GM12865 (cell line): Measurements from ENCODE around the gene GPR135.

ENCODE experiments used
- DNase-seq: peaks from one replicate; pipeline ENCODE4 v3.0.0; 2010; ENCODE audit warnings: low read depth
- H3K4me3 ChIP-seq: 2 replicates; pipeline ENCODE4 v1.5.1; 2011; ENCODE audit warnings: mild to moderate bottlenecking, low read depth, low read length, control low read depth
- TF ChIP-seq, protein P1 (sequence below): IDR thresholded peaks from 2 replicates; pipeline ENCODE4 v1.5.1; 2011; ENCODE audit warnings: low read length, control low read depth, low read depth, inconsistent platforms; ENCODE audit not compliant: insufficient read depth; ENCODE audit errors: missing control alignments

The GPR135 gene

DNA sequence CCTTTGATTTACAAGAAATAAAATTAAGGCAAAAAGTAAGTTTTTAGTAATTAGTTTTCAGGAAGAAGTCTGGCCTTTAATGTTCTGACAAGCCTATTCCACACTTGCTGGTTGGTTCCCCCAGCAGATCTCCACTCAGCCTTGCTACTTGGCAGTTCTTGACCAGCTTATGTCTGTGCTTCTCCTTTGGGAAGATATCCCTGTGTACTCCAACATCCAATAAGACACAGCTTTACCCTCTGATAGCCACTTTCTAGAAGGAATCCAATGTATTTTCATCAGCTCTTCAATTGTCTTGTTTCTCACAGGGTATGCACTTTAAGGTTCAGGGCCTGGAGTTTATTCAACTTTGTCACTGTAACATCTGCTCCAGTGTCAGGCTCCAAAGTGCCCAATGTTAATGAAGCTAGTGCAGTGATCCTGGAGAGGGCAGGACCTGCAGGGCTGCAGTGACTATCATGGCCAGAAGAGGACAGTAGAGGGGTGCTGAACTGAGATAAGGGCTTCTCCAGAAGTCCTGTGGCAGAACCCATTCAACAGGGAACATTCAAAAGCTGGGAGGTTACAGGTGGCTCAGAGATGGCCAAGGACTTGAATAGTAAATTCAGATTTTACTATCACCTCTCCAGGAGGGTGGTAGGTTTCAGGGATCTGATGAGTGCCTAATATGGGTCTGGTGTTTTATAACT, 42.0 kb upstream of the GPR135 start:
- TF ChIP-seq, protein P1, sequence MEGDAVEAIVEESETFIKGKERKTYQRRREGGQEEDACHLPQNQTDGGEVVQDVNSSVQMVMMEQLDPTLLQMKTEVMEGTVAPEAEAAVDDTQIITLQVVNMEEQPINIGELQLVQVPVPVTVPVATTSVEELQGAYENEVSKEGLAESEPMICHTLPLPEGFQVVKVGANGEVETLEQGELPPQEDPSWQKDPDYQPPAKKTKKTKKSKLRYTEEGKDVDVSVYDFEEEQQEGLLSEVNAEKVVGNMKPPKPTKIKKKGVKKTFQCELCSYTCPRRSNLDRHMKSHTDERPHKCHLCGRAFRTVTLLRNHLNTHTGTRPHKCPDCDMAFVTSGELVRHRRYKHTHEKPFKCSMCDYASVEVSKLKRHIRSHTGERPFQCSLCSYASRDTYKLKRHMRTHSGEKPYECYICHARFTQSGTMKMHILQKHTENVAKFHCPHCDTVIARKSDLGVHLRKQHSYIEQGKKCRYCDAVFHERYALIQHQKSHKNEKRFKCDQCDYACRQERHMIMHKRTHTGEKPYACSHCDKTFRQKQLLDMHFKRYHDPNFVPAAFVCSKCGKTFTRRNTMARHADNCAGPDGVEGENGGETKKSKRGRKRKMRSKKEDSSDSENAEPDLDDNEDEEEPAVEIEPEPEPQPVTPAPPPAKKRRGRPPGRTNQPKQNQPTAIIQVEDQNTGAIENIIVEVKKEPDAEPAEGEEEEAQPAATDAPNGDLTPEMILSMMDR, result peak; percentile 93
- DNase-seq, result peak; percentile 55
- H3K4me3 ChIP-seq, result no peak overlapping the region

DNA sequence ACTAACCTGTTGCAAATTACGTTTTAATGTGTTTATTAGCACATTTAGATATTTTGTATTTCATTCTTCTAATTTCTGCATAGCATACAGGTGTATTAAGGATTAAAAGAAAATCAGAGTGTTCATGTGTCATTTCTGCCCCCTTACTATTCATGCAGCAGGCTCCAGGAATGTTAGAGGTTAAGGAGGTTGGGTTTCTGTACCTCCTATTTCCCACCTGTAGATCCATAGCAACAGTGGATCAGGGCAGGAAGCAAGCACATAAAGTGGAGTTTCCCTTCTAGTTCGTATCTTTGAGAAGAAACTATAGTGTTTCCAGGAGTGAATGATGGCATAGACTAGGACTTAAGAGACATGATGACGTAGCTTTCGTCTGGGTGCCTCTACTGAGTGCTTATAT, 38.1 kb upstream of the GPR135 start:
- TF ChIP-seq, protein P1, result no peak
- DNase-seq, result no peak
- H3K4me3 ChIP-seq, result no peak overlapping the region

DNA sequence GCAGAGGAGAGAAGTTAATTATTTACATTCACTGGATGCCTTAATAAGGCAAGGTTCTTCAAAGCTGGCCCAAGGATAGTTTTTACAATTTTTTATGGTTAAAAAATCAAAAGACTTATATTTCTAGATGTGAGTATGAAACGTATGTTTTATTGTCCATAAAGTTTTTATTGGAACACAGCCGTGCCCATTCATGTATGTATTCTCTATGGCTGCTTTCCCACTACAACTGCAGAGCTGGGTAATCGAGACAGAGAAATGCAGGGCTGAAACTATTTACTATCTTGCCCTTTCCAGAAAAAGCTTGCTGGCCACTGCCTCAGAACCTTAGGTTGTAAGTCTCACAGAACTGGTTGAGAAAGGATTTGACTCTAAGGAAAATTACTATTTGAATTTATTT, 35.6 kb upstream of the GPR135 start:
- TF ChIP-seq, protein P1, result no peak
- no peak for DNase-seq

DNA sequence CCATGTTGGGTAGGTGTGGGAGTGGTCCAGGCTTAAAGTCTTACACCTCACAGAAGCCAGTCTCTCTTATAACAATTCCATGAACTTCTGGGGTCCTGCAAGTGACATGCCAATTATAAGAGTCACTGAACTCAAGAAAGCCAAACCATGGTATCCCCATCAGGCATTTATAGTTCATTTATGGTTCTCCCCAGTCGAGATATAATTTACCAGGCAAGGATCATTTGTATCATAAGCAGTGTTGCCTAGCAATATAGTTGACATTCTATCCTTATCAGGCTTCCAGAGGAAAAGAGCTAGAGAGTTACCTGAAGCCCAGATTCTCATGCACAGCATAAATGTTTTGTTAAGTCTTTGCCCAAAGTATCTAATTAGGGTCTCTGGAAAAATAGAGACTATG, 27.2 kb upstream of the GPR135 start:
- no peak for DNase-seq
- no peak overlapping the region for H3K4me3 ChIP-seq
- TF ChIP-seq, protein P1, result no peak

More for the DNA sequence above, 35.6 kb upstream of the GPR135 start:
- H3K4me3 ChIP-seq, result no peak overlapping the region

DNA sequence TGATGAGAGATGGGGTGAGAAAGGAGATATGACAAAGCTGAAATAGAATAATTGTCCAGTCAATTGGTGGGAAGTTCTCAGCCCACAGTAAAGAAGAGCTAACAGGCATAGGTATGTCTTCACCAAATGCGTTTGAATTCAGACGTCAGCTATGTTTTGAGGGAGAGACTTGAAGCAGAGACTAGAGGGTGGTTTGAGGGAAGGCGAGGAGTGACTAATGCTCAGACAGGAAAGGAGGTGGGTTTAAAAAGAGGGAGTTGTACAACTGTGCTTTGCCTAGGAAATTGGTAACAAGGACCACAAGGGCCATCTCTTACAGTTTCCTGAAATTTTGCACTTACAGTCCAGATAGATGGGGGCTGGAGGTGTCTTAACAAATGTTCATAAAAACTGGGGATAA, 25.6 kb upstream of the GPR135 start:
- no peak for DNase-seq
- TF ChIP-seq, protein P1, result no peak

DNA sequence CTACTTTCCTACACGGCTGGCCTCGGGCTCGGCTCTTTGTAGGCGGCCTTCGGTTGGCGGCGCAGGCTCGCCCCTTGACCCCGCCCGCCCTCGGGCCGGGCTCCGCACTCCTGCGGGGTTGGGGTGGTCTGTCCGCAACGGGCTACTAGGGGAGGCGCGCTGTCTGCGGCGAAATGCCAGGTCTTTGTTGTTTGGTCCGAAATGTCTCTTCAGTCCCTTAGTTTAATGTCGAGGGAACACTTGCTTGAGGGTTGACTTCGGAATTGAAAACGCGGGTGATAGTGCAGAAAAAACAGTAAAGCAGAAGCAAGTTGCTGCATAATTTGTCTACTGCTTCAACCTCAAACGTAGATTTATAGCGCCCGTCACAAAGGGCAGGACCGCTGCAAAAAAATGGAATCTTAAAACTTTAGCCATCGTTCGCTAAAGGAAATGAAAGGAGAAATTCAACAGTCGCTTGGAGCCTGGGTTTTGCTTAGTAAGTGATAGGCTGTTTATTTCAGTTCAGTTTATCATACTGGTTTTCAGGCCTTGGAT, 19.5 kb upstream of the GPR135 start:
- no peak for DNase-seq
- peak overlapping the region; percentile 71 for H3K4me3 ChIP-seq
- TF ChIP-seq, protein P1, result no peak

More for the DNA sequence above, 25.6 kb upstream of the GPR135 start:
- H3K4me3 ChIP-seq, result no peak overlapping the region
